ELF-1 (cell line): Measurements from ENCODE around the gene FBXL3.
"Not testable (repeated sequence)": the region's sequence is repeated elsewhere in the genome, so short reads cannot be mapped to it uniquely, and the experiment has no call there.

Source experiments
- DNase-seq: peaks from one replicate; pipeline ENCODE4 v3.0.0-alpha.2; 2016; ENCODE audit warnings: low read depth, low spot score

FBXL3 gene

GRCh38 chr13:77026255-77026860 is 601 bp downstream of the FBXL3 start:
- DNase-seq, result peak; percentile 72

GRCh38 chr13:77022341-77022740 is 4.6 kb downstream of the FBXL3 start:
- no peak for DNase-seq

- no peak for DNase-seq
Measured at GRCh38 chr13:77019756-77020155, 7.2 kb downstream of the FBXL3 start.

GRCh38 chr13:77016888-77017623 is 9.9 kb downstream of the FBXL3 start:
- DNase-seq, result no peak

- DNase-seq, result no peak
Measured at GRCh38 chr13:77016251-77016812, 10.6 kb downstream of the FBXL3 start.

- no peak for DNase-seq
Measured at GRCh38 chr13:77014906-77015685, 11.9 kb downstream of the FBXL3 start.

GRCh38 chr13:77013853-77014542 is 13.0 kb downstream of the FBXL3 start:
- DNase-seq, result no peak

GRCh38 chr13:77009719-77010118 is 17.2 kb downstream of the FBXL3 start:
- not testable (repeated sequence) for DNase-seq

- DNase-seq, result no peak
Measured at GRCh38 chr13:77009011-77009410, 17.9 kb downstream of the FBXL3 start.

GRCh38 chr13:77008337-77008736 is 18.6 kb downstream of the FBXL3 start:
- not testable (repeated sequence) for DNase-seq

- no peak for DNase-seq
Measured at GRCh38 chr13:77002590-77003190, 24.3 kb downstream of the FBXL3 start.

GRCh38 chr13:77001963-77002587 is 24.9 kb downstream of the FBXL3 start:
- DNase-seq, result no peak

- DNase-seq, result no peak
Measured at GRCh38 chr13:77001540-77001939, 25.4 kb downstream of the FBXL3 start.

- DNase-seq, result no peak
Measured at GRCh38 chr13:77000475-77000874, 26.5 kb downstream of the FBXL3 start.

- DNase-seq, result no peak
Measured at GRCh38 chr13:76994281-76994680, 32.7 kb downstream of the FBXL3 start.

- no peak for DNase-seq
Measured at GRCh38 chr13:76993473-76993872, 33.5 kb downstream of the FBXL3 start.

- DNase-seq, result no peak
Measured at GRCh38 chr13:76993021-76993420, 33.9 kb downstream of the FBXL3 start.

- peak; percentile 68 for DNase-seq
Measured at GRCh38 chr13:76992548-76993001, 34.4 kb downstream of the FBXL3 start.

- DNase-seq, result peak; percentile 95
Measured at GRCh38 chr13:76991796-76992547, 35.0 kb downstream of the FBXL3 start, which contains the start of gene CLN5. CLN5 (plus strand) TSS chr13:76992081; CDS start chr13:76992099, 18 bp downstream.

GRCh38 chr13:76991432-76991795 is 35.5 kb downstream of the FBXL3 start:
- no peak for DNase-seq
